ENCODE data around the gene RERE.
"Not testable (repeated sequence)": the region's sequence is repeated elsewhere in the genome, so short reads cannot be mapped to it uniquely, and the experiment has no call there.

RERE gene

GRCh38 chr1:8390707-8391106, 426.7 kb downstream of the RERE start:
- no peak for DNase-seq

GRCh38 chr1:8389958-8390535, 427.4 kb downstream of the RERE start:
- DNase-seq: no peak

DNA sequence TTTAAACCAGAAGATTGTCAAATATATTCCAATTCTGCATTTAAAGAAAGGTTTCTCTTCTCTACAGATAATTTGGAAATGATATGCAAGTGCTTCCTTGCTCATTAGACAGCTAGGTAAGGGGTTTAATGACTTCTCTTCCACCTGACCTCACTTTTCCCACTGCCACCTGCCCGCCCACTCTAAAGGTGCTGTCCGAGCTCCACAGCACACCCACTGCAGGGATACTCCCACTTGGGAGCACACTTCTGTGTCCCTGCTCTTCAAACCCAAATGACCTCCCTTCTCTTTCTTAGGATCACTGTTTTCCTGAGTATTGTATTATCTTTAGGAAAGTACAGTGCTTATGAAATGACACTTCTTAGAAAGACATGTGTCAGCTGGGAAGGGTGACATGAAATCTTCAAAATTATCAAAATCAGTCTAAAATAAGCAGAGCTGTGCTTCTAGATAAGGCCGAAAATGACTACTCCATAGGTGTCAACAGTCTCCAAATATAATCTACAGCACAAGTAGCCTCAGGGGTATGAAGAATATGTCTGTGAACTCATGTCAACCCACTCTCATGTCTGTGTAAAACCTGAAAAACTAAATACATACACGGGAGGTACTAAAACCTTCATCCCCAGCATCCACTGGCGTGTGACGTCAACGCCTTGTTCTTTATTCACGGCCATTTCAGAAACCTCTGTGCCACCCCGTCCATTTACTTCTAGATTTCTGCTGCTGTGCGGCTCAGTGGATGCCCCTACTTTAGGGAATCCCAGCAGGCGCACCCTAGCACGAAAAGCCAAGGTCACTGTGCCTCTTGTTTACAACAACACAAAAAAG, 428.5 kb downstream of the RERE start:
- DNase-seq: no peak

DNA sequence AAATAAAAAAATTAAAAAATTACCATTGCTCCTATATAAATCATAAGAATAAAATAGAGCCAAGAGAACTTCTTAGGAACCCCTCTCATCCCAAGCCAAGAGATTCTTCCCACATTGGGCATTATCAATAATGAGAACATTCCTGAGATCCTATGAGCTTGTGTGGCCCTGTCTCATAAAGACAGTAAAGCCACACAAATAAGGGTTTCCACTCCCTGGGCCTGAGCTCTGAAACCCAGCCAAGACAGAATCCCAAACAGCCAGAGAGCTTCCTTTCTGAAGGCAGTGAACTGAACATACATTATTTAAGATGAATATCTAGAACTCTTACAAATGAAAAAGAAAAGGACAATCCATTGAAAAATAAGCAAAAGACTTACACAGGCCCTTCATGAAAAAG, 431.2 kb downstream of the RERE start:
- DNase-seq: no peak

DNA sequence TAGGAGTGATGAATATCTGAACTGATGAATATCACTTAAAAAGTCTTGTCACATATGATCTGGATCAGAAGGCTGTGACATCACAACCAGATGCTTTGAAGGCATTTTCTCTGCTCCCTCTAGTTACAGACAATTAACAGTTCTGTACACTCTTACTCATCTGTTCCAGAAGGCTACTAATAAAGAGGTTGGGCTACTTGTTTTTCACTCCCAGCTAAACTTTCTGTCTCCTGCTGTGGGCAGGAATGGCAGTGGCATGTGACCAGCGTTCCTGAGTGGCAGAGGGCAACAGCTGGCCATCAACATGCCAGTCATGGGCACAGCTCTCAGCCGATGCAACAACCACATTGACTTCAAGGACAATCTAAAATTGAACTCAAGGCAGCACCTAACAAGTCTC, 432.9 kb downstream of the RERE start:
- no peak for DNase-seq

DNA sequence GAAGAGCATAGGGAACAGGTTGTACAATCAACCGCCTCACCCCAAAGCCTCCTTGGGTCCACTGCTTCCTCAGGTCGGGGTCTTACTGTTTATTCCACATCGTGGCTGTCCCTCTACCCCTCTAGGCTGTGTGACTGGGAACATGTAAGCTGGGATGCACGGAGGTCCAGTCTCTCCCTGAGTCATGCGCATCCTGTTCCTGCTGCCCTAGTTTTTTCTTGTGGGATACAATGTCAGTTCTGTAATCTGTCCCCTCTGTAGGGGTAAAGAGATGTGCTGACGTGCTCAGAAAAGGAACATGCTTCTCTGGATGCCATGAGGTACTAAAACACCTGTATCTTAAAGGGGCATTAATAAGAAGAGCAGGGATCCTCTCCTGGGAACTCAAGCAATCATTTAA, 433.4 kb downstream of the RERE start:
- no peak for DNase-seq

GRCh38 chr1:8382608-8383505, 434.6 kb downstream of the RERE start:
- no peak for DNase-seq

DNA sequence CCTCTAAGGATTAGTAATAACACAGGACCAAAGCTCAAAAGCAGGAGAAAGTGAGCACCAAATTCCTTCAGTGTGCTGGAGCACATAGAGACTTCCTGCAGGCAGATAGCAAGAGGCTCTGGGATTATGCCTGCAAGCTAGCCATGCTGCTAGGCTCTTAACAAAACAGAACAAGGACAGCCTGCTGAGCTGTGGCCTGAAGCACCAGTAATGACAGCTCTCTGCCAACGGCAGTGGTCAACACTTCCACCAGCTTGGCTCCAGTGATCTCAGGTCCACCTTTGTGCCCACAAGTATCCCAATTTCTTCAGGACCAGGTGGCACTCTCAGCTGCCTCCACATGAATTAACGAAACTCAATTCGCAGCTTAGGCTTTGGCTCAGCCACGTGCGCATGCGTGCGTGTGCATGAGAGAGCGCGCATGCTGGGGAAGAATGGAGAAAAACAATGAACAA, 435.4 kb downstream of the RERE start:
- no peak for DNase-seq

GRCh38 chr1:8381618-8382017, 435.8 kb downstream of the RERE start:
- no peak for DNase-seq

GRCh38 chr1:8380310-8380709, 437.1 kb downstream of the RERE start:
- DNase-seq: not testable (repeated sequence)

DNA sequence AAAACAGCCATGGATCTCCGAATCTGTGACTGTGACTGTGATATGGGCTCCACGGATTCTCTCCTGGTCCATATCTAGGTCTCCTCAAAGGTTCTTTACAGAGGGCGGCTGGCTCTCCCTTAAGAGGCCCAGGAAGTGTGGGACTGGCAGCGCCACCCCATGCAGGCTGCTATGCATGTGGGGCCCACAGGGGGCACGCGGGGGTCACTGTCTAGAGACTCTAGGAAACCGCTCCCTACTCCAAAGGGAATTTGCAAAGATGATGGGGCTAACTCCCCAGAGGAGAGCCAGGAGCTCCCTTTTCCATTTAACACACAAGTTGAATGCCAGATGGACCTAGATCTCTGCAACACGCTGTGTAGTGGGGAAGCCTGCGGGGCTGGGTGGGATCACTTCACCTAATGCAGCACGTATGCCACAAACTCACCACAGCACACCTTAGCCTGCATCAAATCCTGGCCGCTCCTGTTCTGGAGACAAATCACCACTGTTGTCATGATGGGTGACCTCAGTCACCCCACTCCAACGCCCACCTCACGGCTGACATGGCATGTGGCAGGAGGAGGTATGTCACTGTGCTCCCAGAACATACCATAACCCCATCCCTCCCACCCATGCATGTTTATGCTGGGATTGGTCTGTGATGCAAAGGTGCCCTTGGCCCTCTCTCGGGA, 437.8 kb downstream of the RERE start:
- no peak for DNase-seq

DNA sequence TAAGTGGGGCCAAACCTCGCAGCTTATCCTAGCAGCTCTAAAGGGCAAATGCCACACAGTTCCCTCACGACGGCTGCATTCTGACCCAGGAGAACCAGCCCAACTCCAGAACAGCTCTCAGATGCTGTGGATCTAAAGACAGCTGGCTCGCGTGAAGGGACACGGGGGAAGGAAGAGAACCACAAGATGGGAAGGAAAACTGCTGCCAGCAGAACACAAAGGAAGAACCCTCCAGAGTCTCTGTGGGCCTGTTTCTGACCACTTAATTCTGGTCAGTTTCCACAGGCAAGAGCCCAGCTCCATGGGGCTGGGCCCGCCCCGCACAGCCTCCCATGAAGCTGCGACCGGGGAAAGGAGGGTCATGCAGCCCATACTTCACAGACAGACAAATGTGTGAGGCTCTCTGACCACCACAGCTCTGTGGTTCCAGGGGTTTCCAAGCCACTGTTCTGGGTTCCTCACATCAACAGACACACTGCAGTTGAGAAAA, 438.4 kb downstream of the RERE start:
- no peak for DNase-seq

DNA sequence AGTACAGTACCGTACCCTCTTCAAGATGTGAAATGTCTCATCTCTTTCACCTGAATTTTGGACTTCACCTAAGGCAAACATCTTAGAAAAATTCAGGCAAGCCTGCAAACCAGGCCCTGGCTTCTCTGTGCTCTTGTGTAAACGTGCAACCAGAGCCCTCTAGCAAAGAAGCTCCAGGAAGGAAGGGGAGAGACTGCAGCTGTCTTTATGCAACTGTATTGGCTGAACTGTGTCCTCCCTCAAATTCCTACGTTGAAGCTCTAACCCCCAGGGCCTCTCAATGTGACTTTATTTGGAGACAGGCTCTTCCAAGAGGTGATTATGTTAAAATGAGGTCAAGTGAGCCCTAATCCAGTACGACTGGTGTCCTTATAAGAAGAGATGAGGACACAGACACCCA, 439.3 kb downstream of the RERE start:
- DNase-seq: no peak

DNA sequence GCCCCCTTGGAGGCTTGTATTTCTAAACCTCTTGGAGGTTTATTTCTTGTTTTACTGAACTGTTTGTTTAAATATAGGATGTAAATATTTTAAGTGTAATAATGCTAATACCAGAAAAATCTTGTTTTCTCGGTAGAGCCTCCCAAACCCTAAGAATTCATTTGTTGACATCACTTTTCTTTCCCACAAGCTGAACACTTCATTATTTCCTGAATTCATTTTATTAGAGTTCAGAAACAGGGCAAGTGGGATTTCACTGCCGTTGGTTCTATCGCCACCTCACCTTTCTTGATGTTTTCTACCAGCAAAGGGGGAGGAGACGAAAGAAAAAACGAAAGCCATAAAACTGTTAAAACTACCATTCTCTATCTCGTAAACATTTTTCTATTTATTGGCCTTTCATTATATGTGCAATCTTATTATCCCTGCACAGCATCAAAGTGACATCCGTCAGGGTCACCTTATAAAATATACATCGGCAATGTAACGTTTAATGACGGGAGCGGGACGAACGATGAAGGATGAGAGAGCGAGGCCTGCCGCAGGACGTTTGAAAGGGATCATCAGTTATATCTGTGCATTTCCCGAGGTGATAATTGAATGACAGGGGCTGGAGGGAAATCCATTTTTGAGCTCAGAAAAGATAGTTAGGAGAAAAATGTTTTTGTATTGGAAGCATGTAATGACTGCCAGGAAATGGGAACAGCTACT, 440.0 kb downstream of the RERE start:
- DNase-seq: no peak

DNA sequence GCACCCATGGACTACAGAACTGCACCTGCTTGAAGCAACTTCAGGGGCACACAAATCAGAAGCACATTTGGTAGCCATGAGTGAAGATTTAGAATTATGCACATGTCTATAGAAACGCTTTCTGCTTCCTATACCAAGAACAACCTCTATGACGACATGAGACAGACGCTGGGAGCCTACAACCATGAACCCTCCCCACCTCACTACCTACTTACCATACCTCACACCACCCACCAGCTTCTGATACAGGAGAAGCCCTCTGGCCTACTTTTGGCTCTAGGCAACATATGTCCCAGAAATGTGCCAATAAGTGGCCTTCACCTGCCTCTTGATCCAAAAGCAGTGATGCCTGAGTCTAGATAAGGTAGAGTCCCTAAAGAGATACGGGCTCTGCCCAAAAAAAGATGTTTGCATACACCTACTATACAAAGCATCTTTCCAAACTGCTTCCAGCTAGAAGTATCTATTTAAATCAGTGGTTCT, 441.0 kb downstream of the RERE start:
- DNase-seq: no peak

DNA sequence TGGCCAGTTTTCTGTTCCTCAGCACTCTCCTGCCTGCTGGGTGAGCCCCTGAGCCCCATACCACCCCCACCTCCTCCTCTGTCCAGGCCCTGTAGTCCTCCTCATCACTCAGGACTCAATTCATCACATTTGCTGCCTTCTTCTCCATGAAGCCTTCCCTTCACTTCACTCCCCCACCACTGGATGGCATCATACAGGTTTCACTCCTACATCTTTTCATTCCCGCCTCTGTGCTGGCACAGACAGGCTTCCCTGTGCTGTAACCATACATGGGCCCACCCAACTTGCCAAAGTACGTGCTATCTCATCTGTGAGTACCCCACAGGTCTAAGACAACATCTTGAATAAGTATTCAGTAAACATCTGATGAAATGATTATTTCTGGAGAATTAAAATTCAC, 442.6 kb downstream of the RERE start:
- no peak for DNase-seq

DNA sequence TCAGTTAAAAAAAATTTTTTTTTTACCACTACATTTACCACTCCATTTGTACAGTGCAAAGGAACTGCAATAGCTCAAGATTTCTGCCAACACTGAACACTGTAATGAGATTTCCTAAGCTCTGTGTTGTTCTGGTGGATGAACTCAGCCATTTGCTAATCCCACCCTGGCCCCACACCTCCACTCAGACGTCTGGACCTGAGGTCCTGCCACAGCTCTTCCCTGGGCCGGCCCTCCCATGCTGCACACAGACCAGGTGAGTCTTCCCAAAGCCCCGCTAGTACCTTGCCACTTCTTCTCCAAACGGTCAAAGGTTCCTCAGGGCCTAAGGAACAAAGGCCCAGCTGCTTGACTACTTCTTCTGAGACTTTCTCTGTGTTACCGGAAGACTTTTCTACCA, 443.1 kb downstream of the RERE start:
- no peak for DNase-seq

DNA sequence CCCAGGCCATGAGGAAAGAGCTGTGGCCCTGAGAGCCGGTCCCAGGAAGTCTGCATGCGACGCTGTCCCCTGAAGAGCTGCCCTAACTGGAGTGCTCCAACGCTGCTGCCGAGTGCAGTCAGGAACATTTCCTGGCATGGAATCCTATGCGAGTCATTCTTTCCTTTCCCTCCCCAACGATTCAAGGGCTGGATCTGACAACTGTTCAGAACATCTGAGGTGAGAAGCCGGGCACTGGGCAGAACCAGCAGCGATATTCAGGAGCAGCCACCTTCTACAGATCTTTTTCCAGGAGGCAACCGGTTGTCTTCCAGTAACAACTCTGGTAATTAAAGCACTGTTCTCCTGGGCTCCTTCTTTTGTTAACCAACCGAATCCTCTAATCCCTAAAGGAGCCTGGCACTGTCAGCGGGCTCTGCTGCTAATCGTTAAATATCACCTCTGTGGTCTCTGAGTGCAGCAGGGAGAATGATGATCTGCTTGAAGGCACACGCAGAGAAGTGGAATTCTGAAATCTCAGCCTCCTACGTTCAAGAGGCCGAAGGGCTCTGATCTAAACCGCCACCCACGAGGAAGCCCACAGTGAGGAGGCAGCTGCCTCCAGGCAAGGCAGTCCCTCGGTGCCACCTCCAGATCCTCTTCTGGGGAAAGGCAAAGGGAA, 443.7 kb downstream of the RERE start:
- DNase-seq: no peak

- no peak for DNase-seq
These were observed 444.3 kb downstream of the RERE start for GRCh38 chr1:8373125-8373524.

DNA sequence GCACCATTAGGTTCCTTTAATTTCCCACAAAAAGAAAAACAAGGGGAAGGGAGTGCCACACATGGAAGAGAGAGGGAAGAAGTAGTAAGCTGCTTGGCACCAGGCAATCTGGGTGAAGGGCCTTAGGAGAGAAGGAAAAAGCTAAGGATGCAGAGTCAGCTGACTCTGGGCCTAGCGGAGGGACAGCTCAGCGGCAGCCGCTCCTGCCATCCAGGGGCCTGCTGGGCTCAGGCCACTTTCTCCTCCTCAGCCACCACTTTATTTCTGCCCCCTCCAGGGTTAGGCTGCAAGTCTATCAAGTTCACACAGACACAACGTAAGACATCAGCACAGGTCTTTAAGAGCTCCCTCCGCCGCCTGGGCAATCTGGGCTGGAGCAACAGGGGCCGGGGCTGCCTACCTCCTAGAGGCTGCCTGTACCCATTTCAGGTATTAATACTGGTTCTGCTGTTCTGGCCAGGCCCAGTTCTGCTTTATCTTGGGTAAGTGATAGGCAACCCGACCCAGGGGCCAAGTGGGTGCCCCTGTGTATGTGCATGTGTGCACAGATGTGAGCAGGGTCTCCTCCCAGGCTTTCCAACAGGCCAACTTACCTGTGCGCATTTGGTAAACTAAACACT, 446.0 kb downstream of the RERE start:
- no peak for DNase-seq

GRCh38 chr1:8370905-8371315, 446.5 kb downstream of the RERE start:
- DNase-seq: no peak

Data from NCI-H1694 (cell line).